OCI-LY3 (cell line): Measurements from ENCODE around the gene SLC7A11.

Experiments
- H2AFZ ChIP-seq: fragments of 200-600, 300-600 bp; shearing (Covaris generic); 2 replicates; pipeline ENCODE4 v1.6.0; 2014; ENCODE audit warnings: antibody characterized with exemption, low read depth, low read length
- H3K27ac ChIP-seq: fragments of 200-600, 300-600 bp; sonication (generic); 2 replicates; pipeline ENCODE4 v1.5.1; 2014; ENCODE audit warnings: mild to moderate bottlenecking, low read length, moderate library complexity, mixed read lengths
- H3K27me3 ChIP-seq: fragments of 200-600, 300-600 bp; sonication (generic); 2 replicates; pipeline ENCODE4 v1.6.1; 2014; ENCODE audit warnings: low read depth, low read length, mixed read lengths
- H3K36me3 ChIP-seq: fragments of 200-600, 300-600 bp; sonication (generic); replicated peaks from 2 replicates; pipeline ENCODE3; 2014; ENCODE audit warnings: low read depth, low read length, mixed read lengths
- H3K4me1 ChIP-seq: fragments of 300-600, 200-600 bp; sonication (generic); 2 replicates; pipeline ENCODE4 v1.6.1; 2014; ENCODE audit warnings: low read length, mixed read lengths
- H3K4me2 ChIP-seq: fragments of 200-600, 300-600 bp; sonication (generic); 2 replicates; pipeline ENCODE4 v1.6.1; 2014; ENCODE audit warnings: low read length, mixed read lengths
- H3K4me3 ChIP-seq: fragments of 300-600, 200-600 bp; sonication (generic); 2 replicates; pipeline ENCODE4 v1.5.1; 2014; ENCODE audit warnings: antibody characterized with exemption, mild to moderate bottlenecking, low read length, moderate library complexity
- H3K79me2 ChIP-seq: fragments of 300-600, 200-600 bp; shearing (Covaris generic); 2 replicates; pipeline ENCODE4 v1.6.1; 2014; ENCODE audit warnings: mild to moderate bottlenecking, low read length, mixed read lengths
- H3K9ac ChIP-seq: fragments of 300-600, 200-600 bp; shearing (Covaris generic); 2 replicates; pipeline ENCODE4 v1.6.0; 2014; ENCODE audit warnings: mild to moderate bottlenecking, low read length, moderate library complexity
- H3K9me3 ChIP-seq: fragments of 200-600, 300-600 bp; shearing (Covaris generic); 2 replicates; pipeline ENCODE4 v1.6.1; 2014; ENCODE audit warnings: low read length, mixed read lengths; ENCODE audit not compliant: insufficient read depth
- H4K20me1 ChIP-seq: fragments of 200-600, 300-600 bp; sonication (generic); 2 replicates; pipeline ENCODE4 v1.6.1; 2016; ENCODE audit warnings: low read length, mixed read lengths; ENCODE audit not compliant: insufficient read depth
- EZH2phosphoT487 ChIP-seq: fragments of 200-600 bp; shearing (Covaris generic); IDR thresholded peaks from 2 replicates; pipeline ENCODE4 v1.6.1; 2018; ENCODE audit warnings: antibody characterized with exemption, mixed run types, low read depth
- TF ChIP-seq, protein P1 (sequence below): fragments of 200-600, 300-600 bp; sonication (generic); IDR thresholded peaks from 2 replicates; pipeline ENCODE4 v1.5.1; 2014; ENCODE audit warnings: antibody characterized with exemption, low read length, low read depth

Gene SLC7A11

DNA sequence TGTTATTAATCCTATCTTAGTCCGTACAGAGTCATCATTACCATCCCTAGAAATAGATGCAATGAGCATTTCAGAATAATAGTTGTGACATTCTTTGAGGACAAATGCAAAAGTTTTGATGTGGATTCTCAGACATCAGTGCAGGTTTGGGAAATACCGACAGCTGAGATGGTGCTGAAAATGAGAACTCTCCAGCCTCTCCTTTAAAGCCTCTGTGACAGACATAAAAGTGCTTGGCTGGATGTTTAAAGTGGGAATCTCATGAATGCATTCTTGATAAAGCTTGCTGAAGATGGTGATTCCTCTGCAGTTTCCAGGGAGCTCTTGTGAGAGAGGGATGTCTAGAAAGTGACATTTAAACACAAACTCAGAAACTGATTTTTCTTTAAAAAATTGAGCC, 35.0 kb upstream of the SLC7A11 start:
- H3K27ac ChIP-seq = no peak overlapping the region
- no peaks in the 10 kb centered on the region for H4K20me1 ChIP-seq
- TF ChIP-seq, protein P1, sequence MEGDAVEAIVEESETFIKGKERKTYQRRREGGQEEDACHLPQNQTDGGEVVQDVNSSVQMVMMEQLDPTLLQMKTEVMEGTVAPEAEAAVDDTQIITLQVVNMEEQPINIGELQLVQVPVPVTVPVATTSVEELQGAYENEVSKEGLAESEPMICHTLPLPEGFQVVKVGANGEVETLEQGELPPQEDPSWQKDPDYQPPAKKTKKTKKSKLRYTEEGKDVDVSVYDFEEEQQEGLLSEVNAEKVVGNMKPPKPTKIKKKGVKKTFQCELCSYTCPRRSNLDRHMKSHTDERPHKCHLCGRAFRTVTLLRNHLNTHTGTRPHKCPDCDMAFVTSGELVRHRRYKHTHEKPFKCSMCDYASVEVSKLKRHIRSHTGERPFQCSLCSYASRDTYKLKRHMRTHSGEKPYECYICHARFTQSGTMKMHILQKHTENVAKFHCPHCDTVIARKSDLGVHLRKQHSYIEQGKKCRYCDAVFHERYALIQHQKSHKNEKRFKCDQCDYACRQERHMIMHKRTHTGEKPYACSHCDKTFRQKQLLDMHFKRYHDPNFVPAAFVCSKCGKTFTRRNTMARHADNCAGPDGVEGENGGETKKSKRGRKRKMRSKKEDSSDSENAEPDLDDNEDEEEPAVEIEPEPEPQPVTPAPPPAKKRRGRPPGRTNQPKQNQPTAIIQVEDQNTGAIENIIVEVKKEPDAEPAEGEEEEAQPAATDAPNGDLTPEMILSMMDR = no peak
- no peak for TF ChIP-seq EZH2phosphoT487
- H3K4me3 ChIP-seq = no peak overlapping the region
- no peak overlapping the region for H3K9ac ChIP-seq
- no peaks in the 10 kb centered on the region for H3K36me3 ChIP-seq
- no peak overlapping the region for H3K4me2 ChIP-seq
- no peaks in the 10 kb centered on the region for H3K27me3 ChIP-seq
- no peak overlapping the region for H2AFZ ChIP-seq
- no peaks in the 10 kb centered on the region for H3K79me2 ChIP-seq
- no peaks in the 10 kb centered on the region for H3K4me1 ChIP-seq
- H3K9me3 ChIP-seq = no peaks in the 10 kb centered on the region

DNA sequence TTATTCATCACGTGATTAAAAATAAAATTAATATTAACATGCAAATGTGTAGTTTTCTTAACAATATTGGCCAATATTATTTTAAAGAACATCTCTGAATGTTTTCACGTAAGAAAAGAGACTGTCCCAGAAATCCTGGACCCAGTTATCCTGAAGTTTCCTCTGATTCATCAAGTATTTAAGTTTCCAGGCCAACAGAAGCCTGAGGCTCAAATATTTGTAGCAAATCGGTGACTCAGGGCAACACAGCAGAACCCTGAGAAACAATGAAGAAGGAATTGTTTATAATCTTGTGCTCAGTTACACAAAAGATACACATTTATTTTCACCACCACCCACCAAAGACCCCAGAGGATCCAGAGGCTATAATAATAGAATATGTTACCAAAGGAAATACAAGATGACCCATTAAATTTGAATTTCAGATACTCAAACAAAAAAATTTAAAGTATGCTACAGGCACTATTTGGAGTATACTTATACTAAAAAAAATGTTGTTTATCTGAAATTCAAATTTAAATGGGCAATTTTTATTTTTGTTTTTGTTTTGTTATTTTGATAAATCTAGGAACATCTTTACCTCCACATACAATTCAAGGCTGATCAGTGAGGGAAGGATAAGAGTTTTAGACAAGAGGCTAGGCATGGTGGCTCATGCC, 33.9 kb upstream of the SLC7A11 start:
- H4K20me1 ChIP-seq = no peaks in the 10 kb centered on the region
- TF ChIP-seq, protein P1 = no peak
- TF ChIP-seq EZH2phosphoT487 = no peak
- H3K36me3 ChIP-seq = no peaks in the 10 kb centered on the region
- no peak overlapping the region for H3K9ac ChIP-seq
- H3K27ac ChIP-seq = no peak overlapping the region
- no peaks in the 10 kb centered on the region for H3K27me3 ChIP-seq
- no peaks in the 10 kb centered on the region for H3K9me3 ChIP-seq
- H3K4me1 ChIP-seq = no peaks in the 10 kb centered on the region
- H3K79me2 ChIP-seq = no peaks in the 10 kb centered on the region
- no peak overlapping the region for H3K4me2 ChIP-seq
- no peak overlapping the region for H3K4me3 ChIP-seq
- H2AFZ ChIP-seq = no peak overlapping the region

DNA sequence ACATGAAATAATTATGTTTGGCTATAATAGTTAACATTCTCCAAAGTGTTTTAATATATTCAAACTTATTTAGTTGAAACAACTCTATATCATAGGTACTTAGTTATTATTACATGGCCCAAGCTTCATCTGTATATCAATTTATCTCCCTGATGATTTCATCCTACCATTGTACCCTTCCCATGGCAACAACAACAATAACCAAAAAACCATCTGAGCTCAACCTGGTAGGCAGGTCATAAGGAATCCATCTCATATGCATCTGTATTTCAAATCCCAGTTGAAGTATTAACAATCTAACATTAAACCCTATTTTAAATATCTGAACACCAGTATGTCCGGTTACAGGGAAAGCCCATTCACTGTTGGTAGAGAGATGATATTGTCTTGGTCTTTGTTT, 33.1 kb upstream of the SLC7A11 start:
- Histone ChIP-seq H3K36me3 (no peaks in the 10 kb centered on the region), H3K4me2 (no peak overlapping the region), H3K4me1 (no peaks in the 10 kb centered on the region), H3K27me3 (no peaks in the 10 kb centered on the region), H3K4me3 (no peak overlapping the region), H4K20me1 (no peaks in the 10 kb centered on the region), H3K79me2 (no peaks in the 10 kb centered on the region), H3K9ac (no peak overlapping the region), H2AFZ (no peak overlapping the region), H3K27ac (no peak overlapping the region), H3K9me3 (no peaks in the 10 kb centered on the region)
- no peak for TF ChIP-seq EZH2phosphoT487
- TF ChIP-seq, protein P1 = no peak

DNA sequence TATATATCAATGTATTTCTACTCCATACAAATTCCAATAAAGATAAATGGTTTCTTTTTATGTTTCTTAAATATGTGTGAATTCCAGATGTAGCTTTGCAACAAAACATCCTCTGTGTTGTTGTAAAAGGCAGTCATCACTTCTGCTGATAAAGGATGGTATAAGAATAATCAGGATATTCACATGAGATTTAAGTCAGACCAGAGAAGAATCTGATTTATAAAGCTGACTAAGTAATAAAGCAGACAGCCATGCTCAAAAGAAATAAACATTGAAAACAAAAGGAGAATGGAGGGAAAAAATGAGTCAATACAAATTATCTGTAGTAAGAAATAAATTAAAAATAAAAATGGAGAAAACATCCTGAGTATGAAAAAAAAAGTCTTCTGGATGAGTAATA, 27.0 kb upstream of the SLC7A11 start:
- Histone ChIP-seq H3K27ac (no peak overlapping the region), H3K36me3 (no peaks in the 10 kb centered on the region), H3K79me2 (no peaks in the 10 kb centered on the region), H4K20me1 (no peaks in the 10 kb centered on the region), H2AFZ (no peak overlapping the region), H3K27me3 (no peaks in the 10 kb centered on the region), H3K9me3 (no peaks in the 10 kb centered on the region), H3K4me1 (no peaks in the 10 kb centered on the region), H3K4me2 (no peak overlapping the region), H3K9ac (no peak overlapping the region), H3K4me3 (no peak overlapping the region)
- TF ChIP-seq, protein P1 = no peak
- TF ChIP-seq EZH2phosphoT487 = no peak
